HL-60/S4 treated with retinoic acid at 250 ng/mL for 4 days and 3 days (cell line): ENCODE data around the gene IPO4.

Experiments
- in situ Hi-C: fragments of 300-500 bp; cut with MboI; formaldehyde crosslinking; loops from 2 replicates; pipeline ENCODE4 v1.7.0; 2022; ENCODE audit warnings: low sequenced_read_pairs

The IPO4 gene

GRCh38 chr14:24151404-24152080 lies 37.1 kb downstream of the IPO4 start:
- in situ Hi-C loops = no loop called here

- in situ Hi-C loops = no loop called here
Measured at GRCh38 chr14:24150993-24151392, 37.6 kb downstream of the IPO4 start.

GRCh38 chr14:24150567-24150966 lies 38.0 kb downstream of the IPO4 start:
- in situ Hi-C loops = no loop called here

GRCh38 chr14:24150061-24150460 lies 38.6 kb downstream of the IPO4 start:
- in situ Hi-C loops = no loop called here

- in situ Hi-C loops = no loop called here
Measured at GRCh38 chr14:24149302-24149969, 39.2 kb downstream of the IPO4 start.

GRCh38 chr14:24147761-24148428 lies 40.7 kb downstream of the IPO4 start:
- in situ Hi-C loops = no loop called here

GRCh38 chr14:24146978-24147760 lies 41.4 kb downstream of the IPO4 start, which contains the start of gene RNF31:
RNF31 (plus strand) TSS chr14:24147498; CDS start chr14:24147699, 201 bp downstream.
- in situ Hi-C loops = no loop called here

- in situ Hi-C loops = no loop called here
Measured at GRCh38 chr14:24146453-24146977, 42.1 kb downstream of the IPO4 start, which contains the start of gene PSME2. PSME2 (minus strand) TSS chr14:24146610; CDS start chr14:24146581, 29 bp downstream.

- in situ Hi-C loops = no loop called here
Measured at GRCh38 chr14:24145690-24146452, 42.7 kb downstream of the IPO4 start.

GRCh38 chr14:24145219-24145618 lies 43.4 kb downstream of the IPO4 start:
- in situ Hi-C loops = no loop called here

GRCh38 chr14:24144451-24144850 lies 44.2 kb downstream of the IPO4 start:
- in situ Hi-C loops = no loop called here

- in situ Hi-C loops = no loop called here
Measured at GRCh38 chr14:24143511-24143910, 45.1 kb downstream of the IPO4 start.

GRCh38 chr14:24141097-24141880 lies 47.3 kb downstream of the IPO4 start, which contains the start of gene EMC9:
EMC9 (minus strand) TSS chr14:24141591; CDS start chr14:24141304, 287 bp downstream.
- in situ Hi-C loops = no loop called here

GRCh38 chr14:24139272-24139934 lies 49.2 kb downstream of the IPO4 start:
- in situ Hi-C loops = no loop called here

- in situ Hi-C loops = no loop called here
Measured at GRCh38 chr14:24138396-24139271, 50.0 kb downstream of the IPO4 start.

GRCh38 chr14:24137529-24138395 lies 50.9 kb downstream of the IPO4 start:
- in situ Hi-C loops = no loop called here
